Fibroblast of mammary gland (primary cell): ENCODE results near the gene NME4.

Experiments
- DNase-seq: peaks from one replicate; pipeline ENCODE4 v3.0.0-alpha.2; 2010; ENCODE audit warnings: low read depth
- H3K4me3 ChIP-seq: 2 replicates; pipeline ENCODE4 v1.5.1; 2011; ENCODE audit warnings: low read depth, mild to moderate bottlenecking, low read length, moderate library complexity; ENCODE audit not compliant: control insufficient read depth
- TF ChIP-seq, protein P1 (sequence below): conservative IDR thresholded peaks from 2 replicates; pipeline ENCODE4 v1.5.1; 2011; ENCODE audit warnings: low read depth, low read length, inconsistent platforms; ENCODE audit not compliant: control insufficient read depth, insufficient read depth

The NME4 gene

DNA sequence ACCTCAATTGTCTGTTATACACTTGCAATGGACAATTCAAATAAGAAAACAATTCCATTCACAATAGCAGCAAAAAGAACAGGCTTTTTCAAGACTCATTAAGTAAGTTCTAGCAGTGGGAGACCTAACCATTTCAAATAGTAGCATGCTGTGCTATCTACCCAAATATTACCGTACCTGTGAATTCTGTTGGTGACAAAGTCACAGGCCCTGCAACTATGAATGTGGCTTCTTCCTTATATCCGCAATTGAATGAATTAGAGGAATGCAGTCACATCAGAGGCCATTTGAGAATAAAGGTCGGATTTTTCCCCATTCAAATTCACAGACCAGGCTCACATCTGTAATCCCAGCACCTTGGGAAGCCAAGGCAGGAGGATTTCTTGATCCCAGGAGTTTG lies 800 bp upstream of the NME4 start:
- H3K4me3 ChIP-seq: no peak overlapping the region
- TF ChIP-seq, protein P1, sequence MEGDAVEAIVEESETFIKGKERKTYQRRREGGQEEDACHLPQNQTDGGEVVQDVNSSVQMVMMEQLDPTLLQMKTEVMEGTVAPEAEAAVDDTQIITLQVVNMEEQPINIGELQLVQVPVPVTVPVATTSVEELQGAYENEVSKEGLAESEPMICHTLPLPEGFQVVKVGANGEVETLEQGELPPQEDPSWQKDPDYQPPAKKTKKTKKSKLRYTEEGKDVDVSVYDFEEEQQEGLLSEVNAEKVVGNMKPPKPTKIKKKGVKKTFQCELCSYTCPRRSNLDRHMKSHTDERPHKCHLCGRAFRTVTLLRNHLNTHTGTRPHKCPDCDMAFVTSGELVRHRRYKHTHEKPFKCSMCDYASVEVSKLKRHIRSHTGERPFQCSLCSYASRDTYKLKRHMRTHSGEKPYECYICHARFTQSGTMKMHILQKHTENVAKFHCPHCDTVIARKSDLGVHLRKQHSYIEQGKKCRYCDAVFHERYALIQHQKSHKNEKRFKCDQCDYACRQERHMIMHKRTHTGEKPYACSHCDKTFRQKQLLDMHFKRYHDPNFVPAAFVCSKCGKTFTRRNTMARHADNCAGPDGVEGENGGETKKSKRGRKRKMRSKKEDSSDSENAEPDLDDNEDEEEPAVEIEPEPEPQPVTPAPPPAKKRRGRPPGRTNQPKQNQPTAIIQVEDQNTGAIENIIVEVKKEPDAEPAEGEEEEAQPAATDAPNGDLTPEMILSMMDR: no peak
- no peak for DNase-seq

DNA sequence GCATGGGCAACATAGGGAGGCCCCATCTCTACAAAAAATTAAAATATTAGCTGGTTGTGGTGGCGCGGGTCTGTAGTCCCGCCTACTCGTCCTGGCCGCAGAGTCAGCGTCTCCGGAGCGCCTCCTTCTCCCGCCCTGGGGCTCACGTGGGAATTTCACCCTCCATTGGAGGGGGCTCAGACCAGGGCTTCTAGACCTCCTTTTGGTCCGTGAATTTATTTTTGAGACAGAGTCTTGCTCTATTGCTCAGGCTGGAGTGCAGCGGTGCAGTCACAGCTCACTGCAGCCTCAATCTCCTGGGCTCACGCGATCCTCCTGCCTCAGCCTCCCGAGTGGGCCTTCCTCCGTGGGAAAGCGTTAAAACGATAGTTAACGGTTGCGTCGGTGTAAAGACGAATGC lies 394 bp upstream of the NME4 start:
- peak overlapping the region; percentile 51 for H3K4me3 ChIP-seq
- TF ChIP-seq, protein P1: no peak
- DNase-seq: peak; percentile 46

DNA sequence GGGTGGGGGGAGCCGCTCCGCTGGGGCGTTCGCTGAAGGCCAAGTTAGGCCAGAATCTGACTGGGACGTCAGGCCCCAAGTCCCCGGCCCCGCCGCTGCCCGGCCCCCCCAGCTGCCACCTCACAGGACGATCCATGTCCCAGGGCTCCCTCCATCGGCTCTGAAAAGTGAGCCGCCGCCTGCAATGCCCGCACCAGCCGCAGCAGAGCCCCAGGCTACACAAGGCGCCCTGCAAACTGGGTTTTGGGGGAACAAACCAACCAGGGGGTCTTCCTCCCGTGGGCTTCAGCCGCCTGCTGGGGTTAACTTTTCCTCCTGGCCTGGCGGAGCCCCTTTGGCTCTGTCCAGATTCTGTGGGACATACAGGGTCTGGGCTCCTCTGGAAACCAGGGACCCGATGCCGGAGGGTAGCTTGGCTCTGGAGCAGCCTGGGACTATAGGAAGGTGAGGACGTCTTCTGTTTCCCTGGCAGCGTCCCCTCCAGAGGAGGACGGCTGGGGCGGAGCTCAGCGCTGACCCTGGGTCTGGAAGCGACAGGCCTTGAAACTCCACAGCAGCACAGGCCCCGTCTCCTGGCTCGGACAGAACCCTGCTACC lies 835 bp downstream of the NME4 start:
- DNase-seq: peak; percentile 53
- peak overlapping the region; percentile 16 for H3K4me3 ChIP-seq
- TF ChIP-seq, protein P1: peak; percentile 26

DNA sequence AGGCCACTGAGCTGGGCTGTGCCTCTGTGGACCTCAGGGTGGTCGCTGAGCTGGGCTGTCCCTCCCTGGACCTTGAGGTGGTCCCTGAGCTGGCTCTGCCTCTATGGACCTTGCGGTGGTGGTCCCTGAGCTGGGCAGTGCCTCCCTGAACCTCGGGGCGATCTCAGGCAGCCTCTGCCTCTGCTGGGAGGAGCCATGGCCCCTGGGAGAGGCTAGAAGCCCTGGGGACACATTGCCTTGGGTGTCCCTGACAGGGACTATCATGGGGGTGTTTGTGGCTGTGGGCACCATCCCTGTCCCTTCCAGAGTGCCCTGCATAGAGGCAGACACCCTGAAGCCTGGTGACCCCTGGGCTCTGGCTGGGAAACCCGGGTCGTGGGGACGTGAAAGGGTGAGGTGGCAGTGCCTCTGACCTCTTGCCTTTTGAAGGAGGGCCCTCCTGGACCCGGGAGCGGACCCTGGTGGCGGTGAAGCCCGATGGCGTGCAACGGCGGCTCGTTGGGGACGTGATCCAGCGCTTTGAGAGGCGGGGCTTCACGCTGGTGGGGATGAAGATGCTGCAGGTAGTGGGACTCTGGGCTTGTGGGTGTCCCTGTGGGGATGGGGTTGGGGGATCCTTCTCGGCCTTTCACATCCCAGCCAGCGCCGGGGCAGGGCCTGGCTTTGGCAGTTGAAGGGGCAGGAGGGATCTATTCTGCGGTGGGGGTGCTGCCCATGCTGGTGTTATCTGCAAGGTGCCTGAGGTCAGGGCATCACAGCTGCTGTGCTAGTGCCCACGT lies 1.8 kb downstream of the NME4 start:
- H3K4me3 ChIP-seq: no peak overlapping the region
- DNase-seq: no peak
- TF ChIP-seq, protein P1: no peak

DNA sequence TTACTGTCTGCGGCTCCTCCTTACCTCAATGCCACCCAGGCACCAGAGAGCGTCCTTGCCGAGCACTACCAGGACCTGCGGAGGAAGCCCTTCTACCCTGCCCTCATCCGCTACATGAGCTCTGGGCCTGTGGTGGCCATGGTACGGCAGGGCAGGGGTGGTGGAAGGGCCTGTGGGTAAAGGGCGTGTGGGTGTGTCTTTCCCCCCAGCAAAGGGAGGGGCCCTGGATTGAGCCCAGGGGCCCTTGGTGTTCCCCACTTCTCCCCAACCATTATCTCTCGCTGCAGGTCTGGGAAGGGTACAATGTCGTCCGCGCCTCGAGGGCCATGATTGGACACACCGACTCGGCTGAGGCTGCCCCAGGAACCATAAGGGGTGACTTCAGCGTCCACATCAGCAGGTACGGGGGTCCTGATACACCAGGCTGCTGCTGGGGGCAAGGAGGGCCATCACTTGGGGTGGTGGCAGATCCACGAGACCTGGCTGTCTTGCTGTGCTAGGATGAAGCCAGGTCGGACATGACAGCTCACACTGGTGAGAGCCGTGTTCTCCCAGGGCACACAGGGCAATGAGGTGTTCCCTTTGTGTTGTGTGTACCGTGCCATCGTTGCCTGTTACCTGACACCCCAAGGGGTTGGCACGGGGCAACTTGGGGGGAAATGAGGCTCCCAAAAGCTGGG lies 2.5 kb downstream of the NME4 start:
- no peak for DNase-seq
- H3K4me3 ChIP-seq: no peak overlapping the region
- TF ChIP-seq, protein P1: no peak

DNA sequence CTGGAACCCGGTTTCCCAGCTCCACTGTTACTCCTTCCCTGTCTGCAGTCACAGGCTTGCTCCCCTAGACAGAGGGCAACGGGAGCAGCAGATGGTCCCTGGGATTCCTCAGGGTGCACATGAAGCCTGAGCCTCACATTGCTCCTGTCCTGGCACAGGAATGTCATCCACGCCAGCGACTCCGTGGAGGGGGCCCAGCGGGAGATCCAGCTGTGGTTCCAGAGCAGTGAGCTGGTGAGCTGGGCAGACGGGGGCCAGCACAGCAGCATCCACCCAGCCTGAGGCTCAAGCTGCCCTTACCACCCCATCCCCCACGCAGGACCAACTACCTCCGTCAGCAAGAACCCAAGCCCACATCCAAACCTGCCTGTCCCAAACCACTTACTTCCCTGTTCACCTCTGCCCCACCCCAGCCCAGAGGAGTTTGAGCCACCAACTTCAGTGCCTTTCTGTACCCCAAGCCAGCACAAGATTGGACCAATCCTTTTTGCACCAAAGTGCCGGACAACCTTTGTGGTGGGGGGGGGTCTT lies 3.1 kb downstream of the NME4 start:
- no peak for DNase-seq
- TF ChIP-seq, protein P1: no peak
- H3K4me3 ChIP-seq: peak overlapping the region; percentile 78
